ENCODE measurements around the gene HIVEP3.

Gene HIVEP3

GRCh38 chr1:41682845-41683625 lies 235.7 kb downstream of the HIVEP3 start:
- DNase-seq (ENCODE audit: low spot score): no peak

- DNase-seq (ENCODE audit: low spot score): no peak
These were observed 236.6 kb downstream of the HIVEP3 start for GRCh38 chr1:41682149-41682548.

- DNase-seq (ENCODE audit: low spot score): no peak
These were observed 237.2 kb downstream of the HIVEP3 start for GRCh38 chr1:41681331-41682098.

- DNase-seq (ENCODE audit: low spot score): no peak
These were observed 238.7 kb downstream of the HIVEP3 start for GRCh38 chr1:41679994-41680393.

GRCh38 chr1:41679531-41679930 lies 239.2 kb downstream of the HIVEP3 start:
- DNase-seq (ENCODE audit: low spot score): no peak

- DNase-seq (ENCODE audit: low spot score): no peak
These were observed 240.4 kb downstream of the HIVEP3 start for GRCh38 chr1:41678111-41678878.

DNA sequence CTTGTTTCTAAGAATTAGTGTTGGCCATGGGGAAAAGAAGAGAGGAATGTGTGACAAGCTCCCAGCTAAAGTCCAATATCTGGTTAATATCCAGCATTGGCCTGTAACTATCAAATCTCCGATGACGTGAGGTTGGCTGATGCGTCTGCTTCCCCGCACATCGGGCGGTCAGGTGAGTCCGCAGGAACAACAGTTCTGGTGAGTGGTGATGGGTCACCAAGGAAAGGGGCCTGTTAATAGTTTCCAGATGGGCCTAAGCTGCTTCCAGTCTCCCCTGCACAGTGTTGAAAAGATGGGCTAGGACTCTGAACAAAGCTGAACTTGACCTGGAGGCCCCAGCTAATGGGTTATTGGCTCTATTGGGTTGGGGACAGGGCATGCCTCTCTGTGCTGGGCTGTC lies 241.1 kb downstream of the HIVEP3 start:
- no peak for DNase-seq (ENCODE audit: low spot score)

DNA sequence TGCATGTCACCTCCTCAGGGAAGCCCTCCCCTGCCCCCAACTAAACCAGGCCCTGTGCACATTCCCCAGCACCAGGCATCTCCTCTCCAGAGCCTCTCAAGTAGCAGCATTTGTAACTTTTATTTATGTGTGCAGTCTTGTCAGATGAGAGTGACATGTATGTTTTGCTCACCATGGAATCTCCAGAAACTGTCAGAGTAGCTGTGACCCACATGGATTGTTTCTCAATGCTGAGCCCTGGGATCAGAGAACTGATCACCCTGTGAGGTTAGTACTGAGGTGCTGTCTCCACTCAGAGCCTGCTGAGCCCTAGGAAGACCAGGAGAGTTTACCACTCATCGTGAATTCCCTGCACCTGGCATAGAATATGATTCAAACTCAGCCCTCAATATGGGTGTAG lies 243.3 kb downstream of the HIVEP3 start:
- DNase-seq (ENCODE audit: low spot score): no peak

DNA sequence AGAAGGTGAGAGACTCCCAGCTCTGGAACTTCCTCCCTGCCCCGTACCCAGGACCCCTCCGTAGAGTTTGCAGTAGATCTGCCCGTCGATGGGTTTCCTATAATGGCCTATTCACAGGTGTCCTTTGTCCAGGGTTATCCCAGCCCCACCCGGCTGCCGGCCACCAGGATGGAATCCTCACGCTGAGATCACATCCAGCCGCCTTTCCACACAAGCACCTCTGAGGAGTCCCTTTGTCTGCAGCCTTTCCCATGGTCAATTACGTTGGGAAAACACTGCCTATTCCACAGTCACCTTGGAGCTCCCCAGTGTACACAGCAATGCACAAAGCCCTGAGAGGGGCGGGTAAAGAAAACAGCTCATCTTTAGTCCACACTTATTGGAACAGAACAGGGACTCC lies 244.2 kb downstream of the HIVEP3 start:
- no peak for DNase-seq (ENCODE audit: low spot score)

DNA sequence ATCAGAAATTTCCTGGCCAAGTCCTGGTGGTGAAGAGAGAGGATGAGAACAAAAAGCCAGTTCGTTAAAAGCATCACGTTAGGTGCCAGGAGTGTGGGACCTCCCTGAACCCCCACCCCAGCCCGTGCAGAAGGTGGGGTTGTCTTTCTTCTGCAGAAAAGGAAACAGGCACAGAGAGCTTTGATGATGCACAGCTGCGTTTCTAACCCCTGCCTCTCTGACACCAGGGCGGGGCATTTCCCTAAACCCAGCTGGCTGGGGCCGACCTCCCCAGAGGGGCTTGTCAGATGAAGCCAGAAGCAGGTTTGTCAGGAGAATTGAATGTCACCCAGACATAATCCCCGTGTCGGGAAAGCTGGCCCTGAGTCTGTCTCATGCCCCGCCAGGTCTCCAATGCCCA lies 244.9 kb downstream of the HIVEP3 start:
- no peak for DNase-seq (ENCODE audit: low spot score)

- no peak for DNase-seq (ENCODE audit: low spot score)
These were observed 245.3 kb downstream of the HIVEP3 start for GRCh38 chr1:41673378-41673777.

DNA sequence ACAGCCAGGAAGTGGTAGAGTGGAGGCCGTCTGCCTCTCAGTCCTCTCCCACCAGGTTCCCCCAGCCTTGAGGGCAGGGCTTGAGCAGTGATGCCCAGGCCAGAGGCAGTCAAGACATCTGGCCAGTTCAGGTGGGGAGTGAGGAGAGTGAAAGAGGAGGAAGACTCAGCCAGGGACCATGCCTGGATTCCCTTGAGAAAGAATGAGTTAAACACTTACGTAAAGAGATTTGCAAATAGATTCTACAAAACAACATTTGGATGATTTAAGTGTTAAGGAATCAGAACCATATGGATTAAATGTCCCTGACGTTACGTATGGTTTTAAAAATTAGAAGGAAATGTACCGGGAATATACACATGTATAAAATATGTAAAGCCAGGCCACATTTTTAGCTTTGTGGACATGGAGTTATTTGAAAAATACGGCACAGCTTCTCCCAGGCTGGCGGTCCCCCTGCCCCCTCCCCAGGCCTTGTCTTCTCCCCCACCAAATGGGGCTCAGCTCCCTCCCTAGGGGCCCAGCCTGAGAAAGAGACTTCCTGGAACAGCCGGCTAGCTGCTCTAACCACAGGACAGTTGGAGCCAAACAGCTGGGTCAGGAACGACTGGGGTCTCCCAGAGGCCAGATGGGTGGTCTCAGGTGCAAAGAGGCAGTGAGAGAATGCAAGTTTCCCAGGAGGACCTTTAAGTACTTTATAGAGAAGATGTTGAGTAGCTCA lies 245.9 kb downstream of the HIVEP3 start:
- DNase-seq (ENCODE audit: low spot score): no peak

DNA sequence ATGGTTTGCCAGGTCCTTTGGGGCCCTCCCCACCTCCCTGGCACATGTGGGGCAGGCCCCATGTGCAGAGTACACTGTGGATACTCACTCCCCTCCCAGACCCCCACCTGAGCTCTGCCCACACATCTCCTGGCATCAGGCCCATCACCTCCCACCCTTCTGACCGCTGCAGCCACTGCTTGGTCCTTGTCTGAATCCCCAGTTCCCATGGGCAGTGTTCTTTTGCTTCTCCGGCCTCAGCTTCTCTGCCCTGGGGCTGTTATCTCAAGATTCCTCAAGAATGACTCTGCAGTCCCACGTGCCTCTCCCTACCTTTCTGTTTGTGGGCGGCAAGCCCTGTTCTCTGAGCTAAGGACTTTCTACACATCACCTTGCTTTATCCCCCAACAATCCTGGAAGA lies 246.5 kb downstream of the HIVEP3 start:
- DNase-seq (ENCODE audit: low spot score): no peak

DNA sequence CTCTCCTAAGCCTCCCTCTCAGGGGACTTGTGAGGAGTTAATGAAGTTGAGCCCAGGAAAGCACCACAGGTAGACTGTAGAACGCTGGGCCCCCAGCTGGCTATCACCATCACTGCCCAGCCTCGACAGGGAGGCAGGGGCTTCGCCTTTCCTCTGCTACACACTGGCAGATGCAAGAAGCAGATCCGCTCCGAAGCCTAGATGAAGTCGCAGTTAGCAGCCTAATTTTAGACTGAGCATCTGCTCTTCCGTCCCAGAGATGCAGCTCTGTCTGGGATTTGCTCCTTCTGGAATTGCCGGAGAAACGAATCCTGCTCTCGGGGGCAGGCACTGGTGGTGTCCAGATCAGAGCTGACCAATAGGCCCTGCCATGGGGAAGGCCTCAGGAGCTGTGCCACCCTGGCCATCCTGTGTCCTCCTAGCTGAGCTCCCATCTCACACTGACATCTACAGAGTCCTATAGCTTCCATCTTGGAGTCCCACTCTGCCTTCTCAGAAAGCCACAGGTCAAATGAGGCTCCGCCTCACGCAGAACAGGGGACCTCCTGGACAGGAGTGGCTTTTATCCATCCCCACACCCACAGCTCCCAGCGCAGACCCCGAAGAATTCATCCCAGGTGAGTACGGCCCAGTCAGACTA lies 247.5 kb downstream of the HIVEP3 start:
- no peak for DNase-seq (ENCODE audit: low spot score)

DNA sequence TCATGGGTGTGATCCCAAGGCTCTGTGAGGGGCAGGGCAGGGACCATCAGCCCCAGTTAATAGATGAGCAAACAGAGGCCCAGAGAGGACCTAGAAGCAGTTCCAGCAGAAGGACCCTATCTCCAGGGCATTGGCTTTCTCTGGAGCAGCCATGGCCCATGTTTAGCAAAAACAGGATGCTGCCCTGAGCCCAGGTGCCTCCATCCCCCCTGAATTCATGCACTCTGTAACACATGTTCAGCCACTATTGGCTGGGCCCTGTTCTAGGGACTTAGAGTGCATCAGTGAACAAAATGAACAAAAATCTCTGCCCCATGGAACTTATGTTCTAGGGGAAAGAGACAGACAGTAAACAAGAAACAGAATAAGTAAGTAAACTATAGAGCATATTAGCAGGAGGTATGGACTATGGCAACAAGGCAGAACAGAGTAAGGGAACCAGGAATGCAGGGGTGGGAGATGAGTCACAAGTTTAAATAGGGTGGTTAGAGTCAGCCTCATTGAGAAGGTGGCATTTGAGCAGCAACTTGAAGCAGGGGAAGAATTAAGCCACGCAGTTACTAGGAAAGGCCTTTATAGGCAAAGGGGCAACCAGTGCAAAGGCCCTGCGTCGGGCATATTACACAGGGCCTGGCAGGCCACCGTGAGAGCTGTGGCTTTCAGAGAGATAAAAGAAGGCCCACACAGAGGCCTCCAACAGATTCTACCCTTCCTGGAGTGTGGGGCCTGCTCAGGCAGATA lies 248.3 kb downstream of the HIVEP3 start:
- DNase-seq (ENCODE audit: low spot score): no peak

- DNase-seq (ENCODE audit: low spot score): no peak
These were observed 249.8 kb downstream of the HIVEP3 start for GRCh38 chr1:41668967-41669366.

- DNase-seq (ENCODE audit: low spot score): no peak
These were observed 250.6 kb downstream of the HIVEP3 start for GRCh38 chr1:41668054-41668660.

DNA sequence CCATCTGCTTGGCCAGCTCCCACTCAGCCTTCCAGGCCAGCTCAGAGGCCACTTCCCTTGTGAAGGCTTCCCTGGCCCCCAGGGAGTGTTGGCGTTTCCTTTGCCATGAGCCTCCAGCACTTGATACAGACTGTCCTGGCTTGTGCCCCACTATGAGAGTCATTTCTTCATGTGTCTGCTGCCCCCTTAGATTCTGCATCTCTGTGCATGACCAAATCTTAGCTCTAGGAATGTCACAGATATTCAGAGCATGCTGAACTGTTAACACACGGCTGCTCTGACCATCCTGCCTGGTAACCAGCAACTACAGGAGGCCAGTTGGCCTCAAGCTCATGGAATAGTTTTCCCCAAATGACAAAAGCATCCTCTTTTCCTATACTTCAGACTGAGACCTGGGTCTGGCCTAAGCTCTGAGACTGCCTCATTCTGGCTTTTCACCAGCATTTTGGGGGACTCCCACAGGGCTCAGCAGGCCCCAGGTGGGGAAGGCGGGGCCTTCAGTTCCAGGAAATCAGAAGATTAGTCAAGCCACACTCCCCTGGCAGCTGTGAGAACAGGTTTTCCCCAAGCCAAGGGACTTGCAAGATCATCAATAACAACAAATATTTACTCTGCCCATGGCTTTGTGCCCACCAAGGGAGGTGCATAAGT lies 251.6 kb downstream of the HIVEP3 start:
- peak; percentile 31 for DNase-seq (ENCODE audit: low spot score)

DNA sequence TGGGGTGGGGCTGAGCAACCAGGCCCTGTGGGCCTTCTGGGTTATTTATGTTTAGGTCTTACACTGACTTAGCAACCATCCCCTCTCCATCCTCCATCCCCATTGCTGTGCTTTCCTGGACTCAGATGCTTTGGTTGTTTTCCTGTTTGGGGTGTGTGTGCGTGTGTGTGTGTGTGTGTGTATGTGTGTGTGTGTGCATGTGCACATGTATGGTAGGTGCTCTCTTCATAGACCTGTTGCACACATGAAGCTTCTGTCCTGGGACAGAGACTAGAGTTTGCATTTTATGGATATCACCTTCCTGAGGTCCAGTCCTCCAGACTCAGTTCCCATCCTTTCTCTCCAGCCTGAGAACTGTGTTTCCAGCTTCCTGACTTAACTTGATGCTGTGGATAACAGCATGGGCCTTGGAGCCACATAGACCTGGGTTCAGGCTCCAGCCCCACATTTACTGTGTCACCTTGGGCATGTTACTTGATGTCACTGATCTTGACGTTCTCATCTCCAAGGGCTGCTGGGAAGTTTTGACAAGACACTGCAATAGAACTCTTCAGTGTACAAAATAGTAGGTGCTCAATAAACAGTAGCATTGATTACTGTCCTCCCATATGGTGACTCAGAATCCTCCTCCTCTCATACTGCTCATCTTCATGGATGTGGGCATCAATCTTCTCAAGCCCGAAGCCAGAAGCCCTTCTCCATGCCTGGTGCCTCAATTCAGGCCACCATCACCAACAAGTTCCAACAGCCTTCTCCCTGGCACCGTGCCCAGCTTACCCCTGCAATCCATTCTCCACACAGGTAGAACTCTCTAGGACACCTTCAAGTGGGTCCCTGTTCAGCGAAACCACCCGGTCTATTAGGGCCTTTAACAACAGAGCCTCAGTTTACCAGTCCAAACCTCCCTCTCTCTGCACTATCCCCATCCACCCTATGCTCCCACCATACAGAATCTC lies 252.5 kb downstream of the HIVEP3 start:
- no peak for DNase-seq (ENCODE audit: low spot score)
